T-helper 17 cell (primary cell): ENCODE data around the gene NUP93. TPM values are rescaled to one million over a fixed set of nuclear protein-coding genes. Genes with fewer than 3 reads are reported as not detected.
A peak's percentile ranks its signal among the peaks of the same experiment; 100 is the strongest.
"Not testable (repeated sequence)": the region's sequence is repeated elsewhere in the genome, so short reads cannot be mapped to it uniquely, and the experiment has no call there.

Source experiments
- ATAC-seq: fragments of 150-1000 bp; cut with Tn5 transposase; 2 replicates; pipeline ENCODE4 v1.10.0; 2021; ENCODE audit warnings: mild to moderate bottlenecking, moderate library complexity
- DNase-seq, 3 donors: peaks; one replicate each; pipeline versions ENCODE4 v3.0.0 to v3.0.0-alpha.2; 2020 to 2021
- H3K9me3 ChIP-seq: one replicate; pipeline ENCODE4 v1.7.0; 2013; ENCODE audit warnings: low read length, mild to moderate bottlenecking; ENCODE audit not compliant: control insufficient read depth, poor library complexity, severe bottlenecking
- H3K27ac Mint-ChIP-seq: one replicate; pipeline ENCODE4 v1.8.0; 2022; ENCODE audit warnings: mild to moderate bottlenecking, moderate library complexity, mixed read lengths
- H3K27me3 Mint-ChIP-seq: one replicate; pipeline ENCODE4 v1.8.0; 2022; ENCODE audit warnings: mixed read lengths
- H3K36me3 Mint-ChIP-seq: one replicate; pipeline ENCODE4 v1.8.0; 2022; ENCODE audit warnings: low read depth, mixed read lengths
- H3K4me1 Mint-ChIP-seq: one replicate; pipeline ENCODE4 v1.8.0; 2022; ENCODE audit warnings: mild to moderate bottlenecking, mixed read lengths
- H3K4me3 Mint-ChIP-seq: one replicate; pipeline ENCODE4 v1.8.0; 2022; ENCODE audit warnings: mild to moderate bottlenecking, moderate library complexity, mixed read lengths
- total RNA-seq, 4 donors: library from RNA in 2 of 4; stranded (reverse) in 2 of 4; gene quantifications; one replicate each; pipeline ENCODE4 v1.2.3 and lab custom pipeline; 2022 to 2026

NUP93 gene
- total RNA-seq, 2 donors from 2014 or later: 59.0 to 59.1 TPM

DNA sequence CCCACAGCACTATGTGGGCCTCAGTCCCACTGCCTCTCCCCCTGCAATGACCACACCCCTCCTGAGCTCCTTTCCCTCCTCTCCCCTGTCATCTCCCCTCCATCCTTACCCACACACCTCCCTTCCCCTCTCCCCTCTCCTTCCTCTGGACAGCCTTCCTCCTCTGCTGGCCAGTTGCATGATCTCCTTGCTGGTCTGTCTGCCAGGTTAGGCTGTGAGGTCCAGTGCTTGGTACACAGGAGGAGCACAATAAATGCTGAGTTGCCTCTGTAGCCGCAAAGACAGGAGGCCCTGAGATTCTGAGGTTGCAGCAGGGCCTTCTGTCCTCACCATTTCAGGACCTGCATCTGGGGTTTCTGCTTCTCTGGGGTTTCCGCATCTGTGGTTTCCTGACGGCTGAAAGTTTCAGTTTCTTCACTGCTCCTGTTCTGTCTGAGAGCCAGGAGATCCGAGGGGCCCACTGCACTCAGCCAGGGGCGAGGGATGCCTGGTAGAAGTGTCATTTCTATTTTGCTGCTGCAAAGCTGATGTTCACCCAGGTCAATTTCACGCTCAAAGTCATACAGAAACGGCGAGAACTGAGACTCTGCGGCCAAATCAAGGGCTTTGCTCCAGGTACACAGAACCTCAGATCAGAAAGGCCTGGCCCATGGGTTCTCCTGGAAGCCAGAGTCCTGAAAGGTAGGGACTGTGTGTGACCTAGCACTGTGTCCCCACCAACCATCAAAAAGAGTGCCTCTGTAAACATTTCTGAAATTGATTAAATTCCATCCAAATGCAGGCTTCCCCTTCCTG is 130.5 kb downstream of the NUP93 start:
- ATAC-seq: peak; percentile 83
- Mint-ChIP-seq H3K36me3 (no peaks in the 10 kb centered on the region), H3K4me1 (peaks cover 40% of the 10 kb centered on the region), H3K27ac (peak overlapping the region; percentile 97), H3K27me3 (no peaks in the 10 kb centered on the region), H3K4me3 (peak overlapping the region; percentile 90)
- DNase-seq: no peak
- H3K9me3 ChIP-seq: no peaks in the 10 kb centered on the region

DNA sequence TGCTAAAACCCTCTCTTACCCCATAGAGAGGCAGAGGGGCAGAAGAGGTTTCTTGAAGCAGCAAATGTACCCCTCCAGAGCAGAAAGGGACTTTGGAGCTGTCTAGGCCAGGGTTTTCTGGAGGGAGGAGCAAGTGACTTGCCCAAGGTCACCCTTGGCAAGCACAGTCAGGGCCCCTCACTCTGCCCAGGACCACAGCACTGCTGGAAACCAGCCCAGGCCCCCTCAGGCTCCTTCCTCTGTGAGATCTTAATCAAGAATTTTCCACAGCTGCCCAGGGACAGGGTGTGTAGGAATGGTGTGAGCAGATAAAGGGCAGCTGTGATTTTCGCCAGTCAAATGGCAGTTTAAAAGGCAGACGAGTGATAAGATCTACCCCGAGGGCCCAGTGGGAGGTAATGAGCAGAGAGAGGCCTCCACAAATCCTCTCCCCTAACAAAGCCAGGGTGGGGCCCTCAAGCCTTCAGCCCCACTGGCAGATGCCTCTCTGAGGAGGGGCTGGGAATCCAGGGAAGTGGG is 131.2 kb downstream of the NUP93 start:
- Mint-ChIP-seq H3K4me3 (no peak overlapping the region), H3K36me3 (no peaks in the 10 kb centered on the region), H3K27ac (peak overlapping the region; percentile 97), H3K27me3 (no peaks in the 10 kb centered on the region), H3K4me1 (peaks cover 40% of the 10 kb centered on the region)
- no peaks in the 10 kb centered on the region for H3K9me3 ChIP-seq
- ATAC-seq (peak; percentile 9), DNase-seq (no peak)

DNA sequence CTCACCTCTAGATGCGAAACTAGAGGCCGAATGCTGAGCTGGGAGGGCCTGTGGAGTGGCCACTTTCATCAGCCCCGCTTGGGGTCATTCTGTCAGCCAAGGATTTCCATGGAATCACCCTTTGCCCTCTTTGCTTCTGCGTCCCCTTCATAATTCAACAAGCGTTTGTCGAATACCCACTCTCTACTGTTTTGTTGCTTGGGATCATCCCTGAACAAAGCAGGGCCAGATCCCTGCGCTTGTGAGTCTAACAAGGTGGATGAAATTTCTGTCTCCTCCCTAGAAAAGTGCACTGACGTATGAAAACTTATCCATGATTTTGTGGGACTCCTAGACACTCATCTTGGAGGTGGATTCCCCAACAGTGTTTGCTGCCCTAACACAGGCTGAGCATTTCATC is 131.8 kb downstream of the NUP93 start:
- H3K9me3 ChIP-seq: no peaks in the 10 kb centered on the region
- H3K4me1 Mint-ChIP-seq: peaks cover 40% of the 10 kb centered on the region
- no peaks in the 10 kb centered on the region for H3K27me3 Mint-ChIP-seq
- H3K27ac Mint-ChIP-seq: peak overlapping the region; percentile 57
- DNase-seq (no peak), ATAC-seq (no peak)
- no peak overlapping the region for H3K4me3 Mint-ChIP-seq
- no peaks in the 10 kb centered on the region for H3K36me3 Mint-ChIP-seq

DNA sequence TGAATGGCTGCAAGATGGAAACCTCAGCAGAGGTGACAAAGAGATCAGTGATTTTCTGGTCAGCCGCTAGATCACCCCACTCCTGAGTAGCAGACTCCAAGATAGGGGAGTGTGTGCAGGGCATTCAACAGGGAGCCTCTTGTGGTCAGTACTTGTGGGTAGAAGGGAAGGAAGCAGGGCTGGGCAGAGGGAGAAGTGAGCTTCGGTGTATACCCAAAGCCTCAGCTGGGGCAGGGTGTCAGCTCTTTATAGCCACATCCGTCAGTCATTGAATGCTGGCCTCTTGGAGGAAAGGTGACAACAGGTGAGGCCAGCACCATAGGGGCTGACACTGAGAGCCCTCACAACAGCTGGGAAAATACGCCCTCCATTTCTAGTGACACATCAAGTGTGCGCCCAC is 132.8 kb downstream of the NUP93 start:
- H3K27me3 Mint-ChIP-seq: no peaks in the 10 kb centered on the region
- no peaks in the 10 kb centered on the region for H3K9me3 ChIP-seq
- no peaks in the 10 kb centered on the region for H3K36me3 Mint-ChIP-seq
- no peak overlapping the region for H3K4me3 Mint-ChIP-seq
- peaks cover 44% of the 10 kb centered on the region for H3K4me1 Mint-ChIP-seq
- DNase-seq (no peak), ATAC-seq (no peak)
- H3K27ac Mint-ChIP-seq: peak overlapping the region; percentile 57

DNA sequence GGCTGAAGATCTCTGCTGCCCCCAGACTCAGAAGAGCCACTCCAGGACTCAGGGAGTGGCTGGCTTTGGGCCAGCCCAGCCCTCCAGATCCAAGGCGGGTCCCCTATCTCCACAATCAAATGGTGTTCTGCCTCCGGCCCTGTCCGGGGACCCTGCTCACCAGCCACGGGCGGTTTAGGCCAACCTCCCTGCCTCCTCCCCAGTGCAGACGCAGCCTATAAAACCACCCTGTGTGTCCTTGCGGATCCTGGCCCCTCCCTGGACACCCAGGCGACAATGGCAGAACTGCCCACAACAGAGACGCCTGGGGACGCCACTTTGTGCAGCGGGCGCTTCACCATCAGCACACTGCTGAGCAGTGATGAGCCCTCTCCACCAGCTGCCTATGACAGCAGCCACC is 135.0 kb downstream of the NUP93 start, which contains the start of gene SLC12A3:
SLC12A3 (plus strand) TSS at position 248 of the 400 bp plus-strand sequence; CDS start at position 277, 29 bp downstream.
- peaks cover 36% of the 10 kb centered on the region for H3K4me1 Mint-ChIP-seq
- no peaks in the 10 kb centered on the region for H3K9me3 ChIP-seq
- no peak within 1 kb of the TSS for H3K4me3 Mint-ChIP-seq
- DNase-seq: no peak
- H3K27me3 Mint-ChIP-seq: no peaks in the 10 kb centered on the region
- H3K27ac Mint-ChIP-seq: peak within 1 kb of the TSS; percentile 63
- no peaks in the 10 kb centered on the region for H3K36me3 Mint-ChIP-seq
- no peak for ATAC-seq

DNA sequence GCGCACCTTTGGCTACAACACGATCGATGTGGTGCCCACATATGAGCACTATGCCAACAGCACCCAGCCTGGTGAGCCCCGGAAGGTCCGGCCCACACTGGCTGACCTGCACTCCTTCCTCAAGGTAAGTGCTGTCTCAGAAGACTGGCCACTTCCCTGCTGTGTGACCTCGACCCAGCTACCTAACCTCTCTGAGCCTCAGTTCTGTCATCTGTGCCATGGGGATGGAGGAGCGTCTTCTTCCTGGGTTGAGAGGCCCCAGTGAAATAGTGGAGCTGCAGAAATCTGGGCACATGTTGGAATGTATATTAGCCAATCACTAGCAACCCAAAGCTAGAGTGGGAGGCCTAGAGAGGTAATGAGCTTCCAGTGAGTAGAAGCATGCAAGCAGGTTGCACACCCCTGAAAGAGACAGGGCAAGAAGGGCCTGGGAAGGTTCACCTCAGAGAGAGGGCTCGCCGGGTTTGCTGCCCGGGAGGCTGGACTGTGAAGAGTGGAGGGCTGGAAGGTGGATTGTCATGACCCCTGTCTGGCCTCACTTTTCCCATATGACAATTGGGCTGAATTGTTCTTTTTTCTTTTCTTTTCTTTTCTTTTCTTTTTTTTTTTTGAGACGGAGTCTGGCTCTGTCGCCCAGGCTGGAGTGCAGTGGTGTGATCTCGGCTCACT is 135.6 kb downstream of the NUP93 start:
- Mint-ChIP-seq H3K4me3 (no peak overlapping the region), H3K36me3 (no peaks in the 10 kb centered on the region), H3K27ac (peak overlapping the region; percentile 63), H3K27me3 (no peaks in the 10 kb centered on the region), H3K4me1 (peaks cover 30% of the 10 kb centered on the region)
- DNase-seq (no peak), ATAC-seq (no peak)
- no peaks in the 10 kb centered on the region for H3K9me3 ChIP-seq

DNA sequence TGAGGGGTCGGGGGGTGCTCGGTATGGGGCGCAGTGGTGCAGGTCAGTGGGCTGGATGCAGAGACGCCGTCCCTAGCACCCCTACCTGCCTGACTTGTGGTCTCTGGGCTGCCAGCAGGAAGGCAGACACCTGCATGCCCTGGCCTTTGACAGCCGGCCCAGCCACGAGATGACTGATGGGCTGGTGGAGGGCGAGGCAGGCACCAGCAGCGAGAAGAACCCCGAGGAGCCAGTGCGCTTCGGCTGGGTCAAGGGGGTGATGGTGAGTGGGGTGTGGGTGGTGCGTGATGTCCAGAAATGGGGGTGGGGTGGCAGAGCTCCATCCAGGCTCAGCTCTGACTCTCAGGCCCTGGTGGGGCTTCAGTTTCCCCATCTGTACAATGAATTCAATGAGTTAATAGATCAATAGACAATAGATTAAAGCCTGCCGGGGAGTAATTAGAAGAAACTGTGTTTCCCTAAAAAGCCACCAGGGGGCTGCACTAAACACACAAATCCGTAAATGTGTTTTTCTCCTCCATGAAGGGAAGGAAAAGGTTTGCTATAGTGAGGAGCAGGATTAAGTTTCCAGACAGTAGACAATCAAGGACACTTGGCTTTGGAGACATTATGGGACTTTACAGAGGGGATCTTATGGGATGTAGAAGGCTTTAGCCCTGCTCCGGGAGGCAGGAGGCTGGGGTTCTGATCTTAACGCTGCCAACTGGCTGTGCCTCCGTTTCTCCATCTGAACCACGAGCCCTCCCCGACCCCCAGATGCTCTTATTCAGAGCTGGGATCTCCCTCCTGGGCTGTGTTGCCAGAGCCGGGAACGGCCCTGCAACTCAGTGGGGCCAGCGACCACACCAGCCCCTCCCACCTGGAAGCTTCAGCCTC is 137.3 kb downstream of the NUP93 start:
- ATAC-seq (peak; percentile 63), DNase-seq (peak in 1 of 3 donors; percentile 18)
- Mint-ChIP-seq H3K36me3 (no peaks in the 10 kb centered on the region), H3K4me1 (peaks cover 19% of the 10 kb centered on the region), H3K27me3 (no peaks in the 10 kb centered on the region), H3K4me3 (no peak overlapping the region), H3K27ac (peak overlapping the region; percentile 57)
- no peaks in the 10 kb centered on the region for H3K9me3 ChIP-seq

DNA sequence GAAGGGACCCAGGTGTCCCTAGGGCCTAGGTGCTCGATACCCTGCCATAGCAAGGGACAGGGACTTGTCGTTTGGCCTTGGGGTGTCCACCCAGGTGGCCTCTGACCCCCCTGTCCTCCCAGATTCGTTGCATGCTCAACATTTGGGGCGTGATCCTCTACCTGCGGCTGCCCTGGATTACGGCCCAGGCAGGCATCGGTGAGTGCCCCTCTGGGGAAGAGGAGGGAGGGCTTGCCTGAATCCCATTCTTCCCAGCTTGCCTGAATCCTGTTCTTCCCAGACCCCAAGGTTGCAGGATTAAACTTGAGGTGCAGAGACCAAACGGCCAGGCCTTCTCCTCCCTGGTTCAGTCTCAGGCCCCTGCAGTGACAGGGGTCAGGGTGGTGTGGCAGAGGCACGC is 138.2 kb downstream of the NUP93 start:
- Mint-ChIP-seq H3K4me3 (no peak overlapping the region), H3K27me3 (no peaks in the 10 kb centered on the region), H3K4me1 (peaks cover 12% of the 10 kb centered on the region), H3K36me3 (no peaks in the 10 kb centered on the region), H3K27ac (no peak overlapping the region)
- no peaks in the 10 kb centered on the region for H3K9me3 ChIP-seq
- ATAC-seq: no peak
- DNase-seq: no peak

DNA sequence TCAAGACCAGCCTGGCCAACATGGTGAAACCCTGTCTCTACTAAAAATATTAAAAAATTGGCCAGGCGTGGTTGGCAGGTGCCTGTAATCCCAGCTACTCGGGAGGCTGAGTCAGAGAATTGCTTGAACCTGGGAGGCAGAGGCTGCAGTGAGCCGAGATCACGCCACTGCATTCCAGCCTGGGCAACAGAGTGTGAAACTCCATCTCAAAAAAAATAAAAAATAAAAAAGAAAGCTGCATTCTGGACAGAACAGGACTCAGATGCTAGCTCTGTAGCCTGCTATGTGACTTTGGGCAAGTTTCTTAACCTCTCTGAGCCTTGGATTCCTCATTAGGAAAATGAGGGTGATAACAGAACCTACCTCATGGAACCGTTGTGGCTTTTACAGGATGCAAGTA is 138.8 kb downstream of the NUP93 start:
- H3K4me1 Mint-ChIP-seq, H3K27me3 Mint-ChIP-seq, H3K4me3 Mint-ChIP-seq, ATAC-seq, H3K36me3 Mint-ChIP-seq, H3K27ac Mint-ChIP-seq, H3K9me3 ChIP-seq, DNase-seq: not testable (repeated sequence)

DNA sequence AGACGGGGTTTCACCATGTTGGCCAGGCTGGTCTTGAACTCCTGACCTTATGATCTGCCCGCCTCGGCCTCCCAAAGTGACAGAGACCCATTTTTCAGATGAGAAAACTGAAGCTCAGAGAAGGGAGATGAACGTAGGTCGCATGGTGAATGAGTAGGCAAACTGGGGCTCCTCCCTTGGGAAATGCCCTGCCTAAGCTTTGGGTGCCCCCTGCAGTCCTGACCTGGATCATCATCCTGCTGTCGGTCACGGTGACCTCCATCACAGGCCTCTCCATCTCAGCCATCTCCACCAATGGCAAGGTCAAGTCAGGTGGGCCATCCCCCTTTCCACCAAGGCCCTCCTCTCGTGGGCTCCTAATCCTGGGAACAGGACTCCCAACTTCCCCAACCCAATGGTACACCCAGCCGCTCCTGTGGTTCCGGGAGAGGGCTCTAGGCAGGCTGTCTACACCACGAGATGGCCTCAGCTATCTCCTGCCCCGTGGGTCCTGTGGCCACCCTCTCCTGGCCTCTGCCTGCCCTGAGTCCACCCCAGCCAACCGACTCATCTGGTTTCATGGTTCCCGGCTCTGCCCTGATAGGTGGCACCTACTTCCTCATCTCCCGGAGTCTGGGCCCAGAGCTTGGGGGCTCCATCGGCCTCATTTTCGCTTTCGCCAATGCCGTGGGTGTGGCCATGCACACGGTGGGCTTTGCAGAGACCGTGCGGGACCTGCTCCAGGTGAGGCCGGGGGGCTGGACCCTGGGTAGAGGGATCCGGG is 139.8 kb downstream of the NUP93 start:
- H3K9me3 ChIP-seq: no peaks in the 10 kb centered on the region
- no peak for DNase-seq
- no peak for ATAC-seq
- Mint-ChIP-seq H3K27ac (no peak overlapping the region), H3K27me3 (no peaks in the 10 kb centered on the region), H3K4me1 (peaks cover 6% of the 10 kb centered on the region), H3K36me3 (no peaks in the 10 kb centered on the region), H3K4me3 (no peak overlapping the region)

DNA sequence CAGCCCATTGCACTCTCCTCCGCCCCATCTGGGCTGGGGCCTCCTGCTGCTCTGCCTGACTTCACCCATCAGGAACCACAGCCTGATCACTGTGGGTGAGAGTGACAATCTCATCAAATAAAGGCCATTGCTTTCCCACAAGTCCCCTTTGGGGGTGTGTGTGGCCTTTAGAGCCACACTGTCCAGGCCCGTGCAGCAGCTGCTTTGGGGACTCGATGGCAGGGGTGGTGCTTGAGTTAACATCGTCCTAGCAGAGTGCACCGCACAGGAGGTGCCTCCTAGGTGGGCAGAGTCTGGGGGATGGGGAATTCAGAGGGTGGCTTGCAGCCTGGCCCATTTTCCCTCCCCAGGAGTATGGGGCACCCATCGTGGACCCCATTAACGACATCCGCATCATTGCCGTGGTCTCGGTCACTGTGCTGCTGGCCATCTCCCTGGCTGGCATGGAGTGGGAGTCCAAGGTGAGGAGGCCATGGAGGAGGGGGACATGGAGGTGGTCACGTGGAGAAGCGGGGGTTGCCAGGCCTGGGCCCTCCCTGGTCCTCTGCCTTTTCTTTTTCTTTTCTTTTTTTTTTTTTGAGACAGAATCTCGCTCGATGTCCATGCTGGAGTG is 140.5 kb downstream of the NUP93 start:
- no peaks in the 10 kb centered on the region for H3K27me3 Mint-ChIP-seq
- DNase-seq (no peak), ATAC-seq (no peak)
- H3K36me3 Mint-ChIP-seq: no peaks in the 10 kb centered on the region
- H3K27ac Mint-ChIP-seq: no peak overlapping the region
- peaks cover 6% of the 10 kb centered on the region for H3K4me1 Mint-ChIP-seq
- no peak overlapping the region for H3K4me3 Mint-ChIP-seq
- no peaks in the 10 kb centered on the region for H3K9me3 ChIP-seq

DNA sequence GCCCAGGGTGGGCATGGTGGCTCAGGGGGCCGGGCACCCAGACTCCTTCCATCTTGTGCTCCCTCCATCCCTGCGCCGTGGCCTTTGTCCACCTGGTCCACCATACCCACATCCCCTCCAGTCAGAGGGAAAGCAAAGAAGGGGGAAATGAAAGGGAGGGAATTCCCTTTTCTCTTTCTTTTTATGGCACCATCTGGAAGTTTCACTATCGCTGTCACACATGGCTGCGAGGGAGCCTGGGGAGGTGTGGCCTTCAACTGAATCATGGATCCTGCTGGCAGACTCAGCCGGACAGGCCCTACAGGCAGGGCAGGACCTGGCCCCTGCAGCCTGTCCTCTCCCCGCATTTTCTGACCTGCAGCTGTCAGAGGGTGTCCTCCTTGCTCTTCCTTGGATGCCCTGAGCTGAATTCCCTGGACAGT is 141.3 kb downstream of the NUP93 start:
- H3K9me3 ChIP-seq: no peaks in the 10 kb centered on the region
- peak overlapping the region; percentile 21 for H3K27ac Mint-ChIP-seq
- no peak overlapping the region for H3K4me3 Mint-ChIP-seq
- peaks cover 6% of the 10 kb centered on the region for H3K4me1 Mint-ChIP-seq
- no peaks in the 10 kb centered on the region for H3K27me3 Mint-ChIP-seq
- ATAC-seq: no peak
- DNase-seq: no peak
- H3K36me3 Mint-ChIP-seq: no peaks in the 10 kb centered on the region
